Stomach (tissue), 4 donors: ENCODE measurements around the gene SLC22A5.

ENCODE experiments used
- CTCF ChIP-seq, 7 experiments: fragments of 450-650 bp in 4 of 7; fragments of 200-600 bp in 3 of 7; sonication (generic) in 3 of 7; IDR thresholded peaks; one replicate each; pipeline ENCODE4 v1.5.1; 2016 to 2019; ENCODE audit warnings: antibody characterized with exemption in 7 of 7, control low read depth in 2 of 7, mild to moderate bottlenecking in 1 of 7
- POLR2A ChIP-seq, 4 donors: fragments of 450-650 bp; IDR thresholded peaks; one replicate each; pipeline ENCODE4 v1.6.1; 2016; ENCODE audit warnings: antibody characterized with exemption in 4 of 4, control low read depth in 2 of 4, mild to moderate bottlenecking in 1 of 4, moderate library complexity in 1 of 4
- POLR2AphosphoS5 ChIP-seq, 3 donors: sonication (generic); formaldehyde crosslinking; IDR thresholded peaks; one replicate each; pipeline ENCODE4 v1.6.1; 2016; ENCODE audit warnings: antibody characterized with exemption in 3 of 3

- TF ChIP-seq POLR2AphosphoS5 (IDR thresholded peaks at IDR 0.05) (no peak), POLR2A (IDR thresholded peaks at IDR 0.05) (no peak), CTCF (IDR thresholded peaks at IDR 0.05) (no peak)
Measured at GRCh38 chr5:132444061-132444460, 74.6 kb downstream of the SLC22A5 start.
